RWPE1 (cell line): ENCODE results near the gene STRIP1.

Experiments
- CTCF ChIA-PET: fragments of 350-600 bp; sonication (Branson Sonifier 250); formaldehyde crosslinking; extraction: SDS; loops from one replicate; lab custom pipeline; 2021; lab: Yijun Ruan, JAX
- POLR2A ChIA-PET: fragments of 400-600 bp; formaldehyde crosslinking; extraction: SDS; loops from one replicate; lab custom pipeline; 2020; ENCODE audit warnings: antibody characterized with exemption; ENCODE audit not compliant: low non-redundant PET; lab: Yijun Ruan, JAX
- DNase-seq: peaks from one replicate; pipeline ENCODE4 v3.0.0; 2012; ENCODE audit warnings: low spot score
- H3K27ac ChIP-seq: fragments of 450-650 bp; 2 replicates; pipeline ENCODE4 v1.5.1; 2017
- CTCF ChIP-seq: fragments of 450-650 bp; conservative IDR thresholded peaks from 2 replicates; pipeline ENCODE4 v1.5.1; 2017; ENCODE audit warnings: low read depth, mild to moderate bottlenecking

Gene STRIP1

GRCh38 chr1:110068646-110069403, 34.4 kb downstream of the STRIP1 start:
- DNase-seq = no peak
- CTCF ChIA-PET = interaction anchor here (0.6 to 1.7 kb wide), 3 partner anchors 9 to 37 kb away, joined by 3 to 8 read pairs (median 5); no protein-coding TSS in a partner anchor
- POLR2A ChIA-PET = no interaction called here
- H3K27ac ChIP-seq = no peak overlapping the region
- TF ChIP-seq CTCF = no peak

GRCh38 chr1:110069404-110070281, 35.2 kb downstream of the STRIP1 start:
- POLR2A ChIA-PET = no interaction called here
- CTCF ChIA-PET = interaction anchor here (1.5 to 1.7 kb wide), 2 partner anchors 10 to 19 kb away, joined by 5 to 8 read pairs; no protein-coding TSS in a partner anchor
- TF ChIP-seq CTCF = no peak
- DNase-seq = no peak
- no peak overlapping the region for H3K27ac ChIP-seq

DNA sequence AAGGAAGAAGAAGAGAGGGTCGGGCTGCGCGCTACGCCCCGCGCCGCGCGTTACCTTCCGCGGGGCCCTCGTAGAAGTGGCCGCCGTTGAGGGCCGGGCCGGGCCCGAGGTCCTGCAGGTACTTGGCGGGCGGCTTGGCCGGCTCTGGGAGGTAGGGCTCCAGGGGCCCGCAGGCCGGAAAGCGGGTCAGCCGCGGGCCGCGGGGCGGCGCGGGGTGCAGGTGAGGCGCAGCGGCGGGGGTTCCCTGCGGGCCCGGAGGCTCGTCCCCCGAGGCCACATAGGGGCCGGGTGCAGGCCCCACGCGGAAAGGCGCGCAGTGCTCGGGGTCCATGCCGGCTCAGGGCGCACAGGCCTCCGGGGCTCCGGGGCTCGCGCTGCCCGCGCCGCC, 35.9 kb downstream of the STRIP1 start:
- no peak overlapping the region for H3K27ac ChIP-seq
- no peak for TF ChIP-seq CTCF
- CTCF ChIA-PET = no interaction called here
- no peak for DNase-seq
- POLR2A ChIA-PET = no interaction called here

GRCh38 chr1:110070671-110071242, 36.3 kb downstream of the STRIP1 start, which contains the start of gene ALX3:
TSS of gene ALX3 (minus strand) at chr1:110070672. CDS start at chr1:110070612, 60 bp downstream.
- DNase-seq = no peak
- CTCF ChIA-PET = interaction anchor here (1.3 to 2.2 kb wide), 3 partner anchors 17 to 35 kb away, joined by 4 to 8 read pairs (median 5); no protein-coding TSS in a partner anchor
- H3K27ac ChIP-seq = no peak within 1 kb of the TSS
- POLR2A ChIA-PET = no interaction called here
- TF ChIP-seq CTCF = no peak

DNA sequence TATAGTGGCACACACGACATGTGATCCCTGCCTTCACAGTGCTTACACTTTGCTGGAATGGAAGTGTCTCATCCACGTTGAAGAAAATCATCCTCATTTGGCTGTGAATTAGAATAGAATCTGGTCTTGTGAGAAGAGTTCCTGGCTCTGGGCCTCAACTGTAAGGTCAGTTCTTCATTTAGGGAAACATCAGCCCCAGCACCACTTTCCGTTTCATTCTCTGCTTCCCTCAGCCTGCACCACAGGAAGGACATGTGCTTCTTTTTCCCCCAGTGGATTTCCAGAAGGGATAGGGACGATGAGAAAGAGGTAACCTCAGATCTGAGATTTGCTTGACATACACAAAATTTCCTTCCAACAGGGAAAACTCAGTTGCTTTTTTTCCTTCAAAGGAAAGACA, 39.7 kb downstream of the STRIP1 start:
- ChIA-PET CTCF (no interaction called here), POLR2A (no interaction called here)
- no peak for TF ChIP-seq CTCF
- no peak for DNase-seq
- no peak overlapping the region for H3K27ac ChIP-seq
